H9 (cell line): ENCODE data around the gene TNK2. TPM values are rescaled to one million over a fixed set of nuclear protein-coding genes. Genes with fewer than 3 reads are reported as not detected.

Experiments used
- DNase-seq: peaks from one replicate; pipeline ENCODE4 v3.0.0-alpha.2; 2017
- H2AFZ ChIP-seq: one replicate; pipeline ENCODE4 v1.6.1; 2013; ENCODE audit warnings: mild to moderate bottlenecking, low read length, control low read depth, moderate library complexity
- H2AK5ac ChIP-seq: 2 replicates; pipeline ENCODE4 v1.6.1; 2013; ENCODE audit warnings: low read length, control low read depth, mixed read lengths; ENCODE audit not compliant: insufficient read length
- H2BK120ac ChIP-seq: one replicate; pipeline ENCODE4 v1.6.1; 2013; ENCODE audit warnings: low read depth, mild to moderate bottlenecking, low read length, control low read depth, inconsistent platforms; ENCODE audit not compliant: poor library complexity, severe bottlenecking
- H2BK12ac ChIP-seq: 2 replicates; pipeline ENCODE4 v1.6.1; 2013; ENCODE audit warnings: low read length, control low read depth, mixed read lengths, low read depth; ENCODE audit not compliant: insufficient read length
- H2BK15ac ChIP-seq: 2 replicates; pipeline ENCODE4 v1.6.1; 2013; ENCODE audit warnings: low read depth, low read length, control low read depth
- H2BK20ac ChIP-seq: one replicate; pipeline ENCODE4 v1.6.1; 2013; ENCODE audit warnings: low read depth, mild to moderate bottlenecking, low read length, control low read depth, inconsistent platforms; ENCODE audit not compliant: poor library complexity, severe bottlenecking
- H2BK5ac ChIP-seq: 2 replicates; pipeline ENCODE4 v1.6.1; 2013; ENCODE audit warnings: low read length, control low read depth, mixed read lengths; ENCODE audit not compliant: insufficient read length
- H3K14ac ChIP-seq: 2 replicates; pipeline ENCODE4 v1.6.1; 2013; ENCODE audit warnings: low read length, control low read depth; ENCODE audit not compliant: insufficient read depth
- H3K18ac ChIP-seq: 2 replicates; pipeline ENCODE4 v1.6.1; 2013; ENCODE audit warnings: low read depth, mild to moderate bottlenecking, mixed read lengths, low read length, control low read depth; ENCODE audit not compliant: insufficient read length
- H3K23ac ChIP-seq: 2 replicates; pipeline ENCODE4 v1.6.1; 2013; ENCODE audit warnings: low read length, control low read depth, mixed read lengths, low read depth; ENCODE audit not compliant: insufficient read length
- H3K23me2 ChIP-seq: 2 replicates; pipeline ENCODE4 v1.6.1; 2013; ENCODE audit warnings: low read depth, mild to moderate bottlenecking, mixed read lengths, low read length, control low read depth; ENCODE audit not compliant: insufficient read length, poor library complexity, severe bottlenecking
- H3K27ac ChIP-seq: 2 replicates; pipeline ENCODE4 v1.5.1; 2013; ENCODE audit warnings: low read length, control low read depth, mixed read lengths, low read depth; ENCODE audit not compliant: insufficient read length
- H3K27me3 ChIP-seq: 2 replicates; pipeline ENCODE4 v1.6.1; 2013; ENCODE audit warnings: low read length, control low read depth, inconsistent platforms; ENCODE audit not compliant: insufficient read depth
- H3K4ac ChIP-seq: 2 replicates; pipeline ENCODE4 v1.6.1; 2013; ENCODE audit warnings: low read depth, mild to moderate bottlenecking, control low read depth, inconsistent platforms, low read length, moderate library complexity
- H3K4me1 ChIP-seq: 2 replicates; pipeline ENCODE4 v1.6.1; 2013; ENCODE audit warnings: low read length, control low read depth, inconsistent platforms; ENCODE audit not compliant: insufficient read depth
- H3K4me2 ChIP-seq: 2 replicates; pipeline ENCODE4 v1.6.1; 2013; ENCODE audit warnings: low read length, control low read depth, mixed read lengths; ENCODE audit not compliant: insufficient read length, insufficient read depth
- H3K56ac ChIP-seq: 2 replicates; pipeline ENCODE4 v1.6.1; 2013; ENCODE audit warnings: low read depth, mild to moderate bottlenecking, mixed read lengths, low read length, control low read depth; ENCODE audit not compliant: insufficient read length
- H3K79me1 ChIP-seq: 2 replicates; pipeline ENCODE4 v1.6.1; 2013; ENCODE audit warnings: low read depth, mild to moderate bottlenecking, moderate library complexity, low read length, control low read depth, inconsistent platforms; ENCODE audit not compliant: insufficient read depth, poor library complexity, severe bottlenecking
- H3K79me2 ChIP-seq: 2 replicates; pipeline ENCODE4 v1.6.1; 2013; ENCODE audit warnings: low read length, control low read depth, inconsistent platforms; ENCODE audit not compliant: insufficient read depth
- H3K9ac ChIP-seq: 2 replicates; pipeline ENCODE4 v1.6.1; 2013; ENCODE audit warnings: low read length, control low read depth, mixed read lengths; ENCODE audit not compliant: insufficient read length; ENCODE audit errors: extremely low read depth
- H3K9me3 ChIP-seq: one replicate; pipeline ENCODE4 v1.6.1; 2013; ENCODE audit warnings: low read depth, low read length, inconsistent platforms; ENCODE audit not compliant: control insufficient read depth
- H3T11ph ChIP-seq: one replicate; pipeline ENCODE4 v1.6.1; 2013; ENCODE audit warnings: mild to moderate bottlenecking, low read length, control low read depth, inconsistent platforms
- H4K20me1 ChIP-seq: one replicate; pipeline ENCODE4 v1.6.1; 2013; ENCODE audit not compliant: control insufficient read depth, insufficient read length, insufficient read depth
- H4K5ac ChIP-seq: 2 replicates; pipeline ENCODE4 v1.6.1; 2013; ENCODE audit warnings: low read depth, mild to moderate bottlenecking, mixed read lengths, low read length, control low read depth; ENCODE audit not compliant: insufficient read length
- H4K8ac ChIP-seq: replicated peaks from 2 replicates; pipeline ENCODE4 v1.6.1; 2013; ENCODE audit warnings: low read length, control low read depth, mixed read lengths, low read depth; ENCODE audit not compliant: insufficient read length
- H4K91ac ChIP-seq: 2 replicates; pipeline ENCODE4 v1.6.1; 2013; ENCODE audit warnings: low read depth, mild to moderate bottlenecking, moderate library complexity, mixed read lengths, low read length, control low read depth; ENCODE audit not compliant: insufficient read length
- H3K27ac Mint-ChIP-seq, 3 experiments: 2 replicates in 2 of 3; 3 replicates in 1 of 3; pipeline ENCODE4 v1.8.0; 2020 to 2021; ENCODE audit warnings: mixed read lengths in 3 of 3, mild to moderate bottlenecking in 1 of 3, moderate library complexity in 1 of 3
- H3K27me3 Mint-ChIP-seq: 2 replicates; pipeline ENCODE4 v1.8.0; 2021; ENCODE audit warnings: low read depth, mild to moderate bottlenecking, moderate library complexity, mixed read lengths
- H3K36me3 Mint-ChIP-seq, 3 experiments: 2 replicates in 2 of 3; 3 replicates in 1 of 3; pipeline ENCODE4 v1.8.0; 2020 to 2021; ENCODE audit warnings: low read depth in 3 of 3, mixed read lengths in 3 of 3; ENCODE audit not compliant: insufficient read depth in 1 of 3
- H3K4me1 Mint-ChIP-seq, 2 experiments: 2 replicates each; pipeline ENCODE4 v1.8.0; 2020; ENCODE audit warnings: mixed read lengths in 2 of 2
- H3K4me3 Mint-ChIP-seq, 2 experiments: 2 replicates in 1 of 2; 3 replicates in 1 of 2; pipeline ENCODE4 v1.8.0; 2020 to 2021; ENCODE audit warnings: mild to moderate bottlenecking in 2 of 2, mixed read lengths in 2 of 2, moderate library complexity in 1 of 2
- H3K9me3 Mint-ChIP-seq, 2 experiments: 2 replicates in 1 of 2; 3 replicates in 1 of 2; pipeline ENCODE4 v1.8.0; 2020; ENCODE audit warnings: mild to moderate bottlenecking in 2 of 2, mixed read lengths in 2 of 2, moderate library complexity in 1 of 2
- WGBS: extraction: QIAGEN DNeasy Blood & Tissue Kit; methylation state at CpG from one replicate; pipeline ENCODE4 v1.1.7; 2013; ENCODE audit warnings: missing lambda C conversion rate, low lambda C conversion rate, mixed read lengths; ENCODE audit not compliant: insufficient read length; ENCODE audit errors: extremely low coverage; 5-methylcytosine and 5-hydroxymethylcytosine counted together
- total RNA-seq: library from RNA; stranded (reverse); gene quantifications from 2 replicates; pipeline ENCODE4 v1.2.1, GENCODE V29; 2021
- TF ChIP-seq, protein P1 (sequence below): fragments of 200-600 bp; sonication (generic); conservative IDR thresholded peaks from 3 replicates; pipeline ENCODE4 v1.8.0; 2021; ENCODE audit warnings: antibody characterized with exemption, mild to moderate bottlenecking

The TNK2 gene
- total RNA-seq, 1 experiment from 2014 or later = 34.5 TPM

- Histone ChIP-seq H3K4me1 (no peaks in the 10 kb centered on the region), H3K27ac (no peak overlapping the region), H3K9ac (no peak overlapping the region), H3K14ac (no peak overlapping the region), H3K23ac (no peak overlapping the region), H2BK20ac (no peak overlapping the region), H3K4me2 (no peak overlapping the region), H2BK15ac (no peak overlapping the region), H3K4ac (no peak overlapping the region), H3T11ph (no peak overlapping the region), H3K27me3 (no peaks in the 10 kb centered on the region), H3K23me2 (no peaks in the 10 kb centered on the region), H4K20me1 (no peaks in the 10 kb centered on the region), H3K56ac (no peak overlapping the region), H4K5ac (no peak overlapping the region), H3K79me2 (0 out of 2 replicates have a peak, but pooled peaks cover 2% of the 10 kb centered on the region), H2BK120ac (no peak overlapping the region), H2BK12ac (no peak overlapping the region), H4K91ac (no peak overlapping the region), H2AFZ (no peak overlapping the region), H4K8ac (no peak overlapping the region), H3K9me3 (no peaks in the 10 kb centered on the region), H3K18ac (no peak overlapping the region), H2AK5ac (no peak overlapping the region), H2BK5ac (no peak overlapping the region), H3K79me1 (no peaks in the 10 kb centered on the region)
- WGBS = no CpG with 5 or more reads among the region's 16 CpGs
- Mint-ChIP-seq H3K27me3 (no peaks in the 10 kb centered on the region; the same call in 1 of the 2 replicates), H3K9me3 (no peaks in the 10 kb centered on the region; a peak in 1 of 5 replicates), H3K4me3 (no peak overlapping the region), H3K4me1 (no peaks in the 10 kb centered on the region; a peak in 1 of 4 replicates), H3K27ac (no peak overlapping the region), H3K36me3 (no peaks in the 10 kb centered on the region; a peak in 1 of 7 replicates)
- TF ChIP-seq, protein P1, sequence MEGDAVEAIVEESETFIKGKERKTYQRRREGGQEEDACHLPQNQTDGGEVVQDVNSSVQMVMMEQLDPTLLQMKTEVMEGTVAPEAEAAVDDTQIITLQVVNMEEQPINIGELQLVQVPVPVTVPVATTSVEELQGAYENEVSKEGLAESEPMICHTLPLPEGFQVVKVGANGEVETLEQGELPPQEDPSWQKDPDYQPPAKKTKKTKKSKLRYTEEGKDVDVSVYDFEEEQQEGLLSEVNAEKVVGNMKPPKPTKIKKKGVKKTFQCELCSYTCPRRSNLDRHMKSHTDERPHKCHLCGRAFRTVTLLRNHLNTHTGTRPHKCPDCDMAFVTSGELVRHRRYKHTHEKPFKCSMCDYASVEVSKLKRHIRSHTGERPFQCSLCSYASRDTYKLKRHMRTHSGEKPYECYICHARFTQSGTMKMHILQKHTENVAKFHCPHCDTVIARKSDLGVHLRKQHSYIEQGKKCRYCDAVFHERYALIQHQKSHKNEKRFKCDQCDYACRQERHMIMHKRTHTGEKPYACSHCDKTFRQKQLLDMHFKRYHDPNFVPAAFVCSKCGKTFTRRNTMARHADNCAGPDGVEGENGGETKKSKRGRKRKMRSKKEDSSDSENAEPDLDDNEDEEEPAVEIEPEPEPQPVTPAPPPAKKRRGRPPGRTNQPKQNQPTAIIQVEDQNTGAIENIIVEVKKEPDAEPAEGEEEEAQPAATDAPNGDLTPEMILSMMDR = no peak
- DNase-seq = no peak
Measured at GRCh38 chr3:195829897-195830254, 78.5 kb downstream of the TNK2 start.
